ENCODE measurements around the gene ZNF512B.

DNA sequence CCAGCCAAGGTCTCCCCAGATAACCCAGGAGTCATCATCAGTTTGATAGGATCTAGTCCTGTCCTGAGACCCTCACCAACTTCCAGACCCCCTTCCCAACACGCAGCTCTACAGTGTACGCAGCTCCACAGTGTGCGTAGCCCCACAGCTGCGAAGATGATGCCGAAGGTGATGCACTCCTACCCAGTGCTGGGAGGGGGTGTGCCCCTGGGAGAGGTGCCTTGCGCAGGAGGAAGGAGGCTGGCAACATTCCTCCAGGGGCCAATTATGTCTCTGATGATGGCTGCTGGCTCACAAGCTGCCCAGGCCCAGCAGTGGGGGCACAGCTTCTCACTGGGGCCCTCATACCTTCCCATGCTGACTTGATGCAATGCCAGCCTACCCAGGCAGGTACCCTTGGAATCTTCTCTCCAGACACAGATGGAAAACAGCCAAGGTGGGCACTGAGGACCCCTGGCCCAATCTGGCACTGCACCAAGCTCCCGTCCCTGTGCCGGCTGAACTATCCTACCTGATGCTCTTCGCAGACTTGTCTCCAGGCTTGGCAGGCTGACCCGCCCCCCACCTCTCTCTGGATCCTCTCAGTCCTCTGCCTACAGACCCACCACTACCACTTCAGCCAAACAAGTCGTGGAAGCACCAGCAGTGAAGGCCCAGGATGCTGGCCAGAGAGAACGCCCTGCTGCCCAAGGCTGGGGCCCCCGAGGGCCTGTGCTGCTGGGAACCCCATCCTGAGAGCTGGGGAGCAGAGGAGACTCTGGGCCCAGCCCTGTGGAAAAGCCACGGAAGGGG lies 1.4 kb downstream of the ZNF512B start:
- TF ChIP-seq, protein P1, sequence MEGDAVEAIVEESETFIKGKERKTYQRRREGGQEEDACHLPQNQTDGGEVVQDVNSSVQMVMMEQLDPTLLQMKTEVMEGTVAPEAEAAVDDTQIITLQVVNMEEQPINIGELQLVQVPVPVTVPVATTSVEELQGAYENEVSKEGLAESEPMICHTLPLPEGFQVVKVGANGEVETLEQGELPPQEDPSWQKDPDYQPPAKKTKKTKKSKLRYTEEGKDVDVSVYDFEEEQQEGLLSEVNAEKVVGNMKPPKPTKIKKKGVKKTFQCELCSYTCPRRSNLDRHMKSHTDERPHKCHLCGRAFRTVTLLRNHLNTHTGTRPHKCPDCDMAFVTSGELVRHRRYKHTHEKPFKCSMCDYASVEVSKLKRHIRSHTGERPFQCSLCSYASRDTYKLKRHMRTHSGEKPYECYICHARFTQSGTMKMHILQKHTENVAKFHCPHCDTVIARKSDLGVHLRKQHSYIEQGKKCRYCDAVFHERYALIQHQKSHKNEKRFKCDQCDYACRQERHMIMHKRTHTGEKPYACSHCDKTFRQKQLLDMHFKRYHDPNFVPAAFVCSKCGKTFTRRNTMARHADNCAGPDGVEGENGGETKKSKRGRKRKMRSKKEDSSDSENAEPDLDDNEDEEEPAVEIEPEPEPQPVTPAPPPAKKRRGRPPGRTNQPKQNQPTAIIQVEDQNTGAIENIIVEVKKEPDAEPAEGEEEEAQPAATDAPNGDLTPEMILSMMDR (IDR thresholded peaks at IDR 0.05) = no peak
- no peak for TF ChIP-seq EZH2 (IDR thresholded peaks at IDR 0.05; ENCODE audit: borderline replicate concordance, insufficient read depth, low read depth, low read length, poor library complexity, severe bottlenecking)

All from B cell (primary cell).